GM23338 (cell line): ENCODE measurements around the gene KHDC3L.

Experiments used
- CREB1 ChIP-seq: fragments of 250-450 bp; sonication (Bioruptor Pico); IDR thresholded peaks from 2 replicates; pipeline ENCODE4 v1.5.0; 2020; ENCODE audit warnings: low read depth, mild to moderate bottlenecking, moderate library complexity
- EZH2 ChIP-seq: fragments of 200-600 bp; sonication (generic); IDR thresholded peaks from one replicate; pipeline ENCODE4 v1.8.0; 2017; ENCODE audit warnings: antibody characterized with exemption, mild to moderate bottlenecking, low read depth; ENCODE audit not compliant: unreplicated experiment
- EZH2phosphoT487 ChIP-seq: fragments of 200-600 bp; sonication (generic); IDR thresholded peaks from one replicate; pipeline ENCODE4 v1.8.1; 2018; ENCODE audit warnings: antibody characterized with exemption; ENCODE audit not compliant: unreplicated experiment
- JUNB ChIP-seq: IDR thresholded peaks from one replicate; pipeline ENCODE4 v1.6.1; 2016; ENCODE audit warnings: antibody characterized with exemption; ENCODE audit not compliant: unreplicated experiment
- NANOG ChIP-seq: IDR thresholded peaks from 2 replicates; pipeline ENCODE4 v1.6.1; 2016; ENCODE audit warnings: antibody characterized with exemption, borderline replicate concordance
- POLR2AphosphoS5 ChIP-seq: IDR thresholded peaks from 2 replicates; pipeline ENCODE4 v1.6.1; 2016; ENCODE audit warnings: antibody characterized with exemption, low read depth
- REST ChIP-seq: IDR thresholded peaks from one replicate; pipeline ENCODE4 v1.6.1; 2018; ENCODE audit warnings: antibody characterized with exemption; ENCODE audit not compliant: unreplicated experiment
- ZNF114 ChIP-seq: fragments of 250-450 bp; sonication (Bioruptor Pico); IDR thresholded peaks from 2 replicates; pipeline ENCODE4 v1.5.0; 2020; ENCODE audit warnings: mild to moderate bottlenecking, moderate library complexity
- ZNF331 ChIP-seq: fragments of 250-450 bp; sonication (Bioruptor Pico); IDR thresholded peaks from 2 replicates; pipeline ENCODE4 v1.5.0; 2020; ENCODE audit warnings: low read depth, mild to moderate bottlenecking, moderate library complexity
- TF ChIP-seq, protein P1 (sequence below), 2 experiments: fragments of 200-600 bp in 1 of 2; sonication (generic) in 1 of 2; conservative IDR thresholded peaks; 2 replicates each; pipeline versions ENCODE4 v1.5.1 to v1.6.1; 2016 to 2017; ENCODE audit warnings: antibody characterized with exemption in 2 of 2, low read depth in 2 of 2, mild to moderate bottlenecking in 2 of 2, moderate library complexity in 1 of 2

DNA sequence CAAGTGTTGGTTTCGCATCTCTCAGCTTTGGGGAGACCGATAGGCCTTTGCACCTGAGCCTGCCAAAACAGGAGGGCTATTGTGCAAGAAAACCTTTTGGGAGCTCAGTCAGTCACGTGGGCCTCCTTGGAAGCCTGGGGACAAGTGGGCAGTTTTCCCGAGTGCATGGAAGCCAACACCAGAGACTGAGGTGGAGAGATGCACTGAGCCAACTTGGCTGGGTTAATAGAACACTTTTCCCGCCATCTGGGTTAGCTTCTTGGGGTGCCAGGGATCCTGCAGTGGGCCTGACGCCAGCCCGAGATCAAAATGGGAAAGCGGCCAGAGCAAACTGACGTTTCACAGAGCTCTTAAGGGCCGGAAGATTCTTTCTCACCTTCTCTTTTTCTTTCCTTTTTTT lies 10.1 kb downstream of the KHDC3L start:
- TF ChIP-seq, protein P1, sequence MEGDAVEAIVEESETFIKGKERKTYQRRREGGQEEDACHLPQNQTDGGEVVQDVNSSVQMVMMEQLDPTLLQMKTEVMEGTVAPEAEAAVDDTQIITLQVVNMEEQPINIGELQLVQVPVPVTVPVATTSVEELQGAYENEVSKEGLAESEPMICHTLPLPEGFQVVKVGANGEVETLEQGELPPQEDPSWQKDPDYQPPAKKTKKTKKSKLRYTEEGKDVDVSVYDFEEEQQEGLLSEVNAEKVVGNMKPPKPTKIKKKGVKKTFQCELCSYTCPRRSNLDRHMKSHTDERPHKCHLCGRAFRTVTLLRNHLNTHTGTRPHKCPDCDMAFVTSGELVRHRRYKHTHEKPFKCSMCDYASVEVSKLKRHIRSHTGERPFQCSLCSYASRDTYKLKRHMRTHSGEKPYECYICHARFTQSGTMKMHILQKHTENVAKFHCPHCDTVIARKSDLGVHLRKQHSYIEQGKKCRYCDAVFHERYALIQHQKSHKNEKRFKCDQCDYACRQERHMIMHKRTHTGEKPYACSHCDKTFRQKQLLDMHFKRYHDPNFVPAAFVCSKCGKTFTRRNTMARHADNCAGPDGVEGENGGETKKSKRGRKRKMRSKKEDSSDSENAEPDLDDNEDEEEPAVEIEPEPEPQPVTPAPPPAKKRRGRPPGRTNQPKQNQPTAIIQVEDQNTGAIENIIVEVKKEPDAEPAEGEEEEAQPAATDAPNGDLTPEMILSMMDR (conservative IDR thresholded peaks at IDR 0.05; ENCODE audit: low read depth in 2 of 2), result no peak
- no peak for TF ChIP-seq EZH2phosphoT487
- no peak for TF ChIP-seq CREB1 (CRISPR knock-in tag)
- no peak for TF ChIP-seq POLR2AphosphoS5
- TF ChIP-seq EZH2, result no peak
- no peak for TF ChIP-seq REST
- TF ChIP-seq NANOG, result no peak
- no peak for TF ChIP-seq ZNF331 (CRISPR knock-in tag)
- no peak for TF ChIP-seq ZNF114
- TF ChIP-seq JUNB, result no peak
